Upper lobe of right lung (tissue), 1 donor: ENCODE results near the gene HS6ST3. TPM values are rescaled to one million over a fixed set of nuclear protein-coding genes. Genes with fewer than 3 reads are reported as not detected.

Experiments used
- ATAC-seq: fragments of 200-7000 bp; cut with Tn5 transposase; one replicate; pipeline ENCODE4 v1.9.1; 2020; ENCODE audit warnings: mild to moderate bottlenecking, moderate library complexity
- DNase-seq: peaks from one replicate; pipeline ENCODE4 v3.0.0-alpha.2; 2020
- H3K27ac ChIP-seq: fragments of 200-600 bp; one replicate; pipeline ENCODE4 v1.8.0; 2022
- H3K27me3 ChIP-seq: fragments of 200-600 bp; one replicate; pipeline ENCODE4 v1.8.0; 2022; ENCODE audit warnings: mild to moderate bottlenecking
- H3K36me3 ChIP-seq: fragments of 200-600 bp; one replicate; pipeline ENCODE4 v1.8.0; 2022
- H3K4me1 ChIP-seq: fragments of 200-600 bp; one replicate; pipeline ENCODE4 v1.8.0; 2022
- H3K4me3 ChIP-seq: fragments of 200-600 bp; one replicate; pipeline ENCODE4 v1.8.0; 2022; ENCODE audit warnings: mild to moderate bottlenecking
- H3K9me3 ChIP-seq: fragments of 200-600 bp; one replicate; pipeline ENCODE4 v1.8.0; 2022
- CTCF ChIP-seq: fragments of 200-600 bp; IDR thresholded peaks from one replicate; pipeline ENCODE4 v1.8.0; 2022; ENCODE audit warnings: antibody characterized with exemption
- intact Hi-C: fragments of 100-400 bp; cut with DNase I; formaldehyde crosslinking; loops from one replicate; pipeline ENCODE4 v1.11.0; 2022
- total RNA-seq: library from RNA; stranded (reverse); fragmentation: NEBNext Ultra II Directional; extraction: Animal tissue kit (Norgen Biotek cat#: 25700); gene quantifications from one replicate; pipeline ENCODE4 v1.2.1, GENCODE V29; 2021
- donor health status: DM: no; HTN: yes; CAD: no; lungs with severe emphysema.

The HS6ST3 gene
- total RNA-seq, 1 donor from 2014 or later: not detected

- no peaks in the 10 kb centered on the region for H3K4me1 ChIP-seq
- TF ChIP-seq CTCF: no peak
- H3K27ac ChIP-seq: no peak overlapping the region
- H3K4me3 ChIP-seq: no peak overlapping the region
- no peaks in the 10 kb centered on the region for H3K36me3 ChIP-seq
- intact Hi-C loops: no loop called here
- DNase-seq: no peak
- H3K27me3 ChIP-seq: no peaks in the 10 kb centered on the region
- no peak for ATAC-seq
- no peaks in the 10 kb centered on the region for H3K9me3 ChIP-seq
Observed at GRCh38 chr13:96238861-96239260, 149.0 kb downstream of the HS6ST3 start.

GRCh38 chr13:96243376-96243775, 153.5 kb downstream of the HS6ST3 start:
- DNase-seq (no peak), ATAC-seq (no peak)
- Histone ChIP-seq H3K9me3 (no peaks in the 10 kb centered on the region), H3K4me3 (no peak overlapping the region), H3K27ac (no peak overlapping the region), H3K36me3 (no peaks in the 10 kb centered on the region), H3K4me1 (no peaks in the 10 kb centered on the region), H3K27me3 (no peaks in the 10 kb centered on the region)
- intact Hi-C loops: no loop called here
- TF ChIP-seq CTCF: no peak

GRCh38 chr13:96248103-96248502, 158.2 kb downstream of the HS6ST3 start:
- H3K9me3 ChIP-seq: no peaks in the 10 kb centered on the region
- H3K36me3 ChIP-seq: no peaks in the 10 kb centered on the region
- TF ChIP-seq CTCF: no peak
- DNase-seq (no peak), ATAC-seq (no peak)
- no peaks in the 10 kb centered on the region for H3K4me1 ChIP-seq
- intact Hi-C loops: no loop called here
- no peak overlapping the region for H3K4me3 ChIP-seq
- H3K27me3 ChIP-seq: no peaks in the 10 kb centered on the region
- H3K27ac ChIP-seq: no peak overlapping the region

GRCh38 chr13:96248996-96249395, 159.1 kb downstream of the HS6ST3 start:
- Histone ChIP-seq H3K27ac (no peak overlapping the region), H3K4me1 (no peaks in the 10 kb centered on the region), H3K27me3 (no peaks in the 10 kb centered on the region), H3K9me3 (no peaks in the 10 kb centered on the region), H3K4me3 (no peak overlapping the region), H3K36me3 (no peaks in the 10 kb centered on the region)
- DNase-seq: no peak
- TF ChIP-seq CTCF: no peak
- intact Hi-C loops: no loop called here
- no peak for ATAC-seq

GRCh38 chr13:96252903-96253302, 163.0 kb downstream of the HS6ST3 start:
- Histone ChIP-seq H3K4me1 (no peaks in the 10 kb centered on the region), H3K27ac (no peak overlapping the region), H3K27me3 (no peaks in the 10 kb centered on the region), H3K4me3 (no peak overlapping the region), H3K9me3 (no peaks in the 10 kb centered on the region), H3K36me3 (no peaks in the 10 kb centered on the region)
- intact Hi-C loops: no loop called here
- ATAC-seq (no peak), DNase-seq (no peak)
- TF ChIP-seq CTCF: no peak

GRCh38 chr13:96273196-96273595, 183.3 kb downstream of the HS6ST3 start:
- H3K9me3 ChIP-seq: no peaks in the 10 kb centered on the region
- H3K4me3 ChIP-seq: no peak overlapping the region
- no peak for DNase-seq
- no peaks in the 10 kb centered on the region for H3K4me1 ChIP-seq
- ATAC-seq: no peak
- intact Hi-C loops: no loop called here
- no peaks in the 10 kb centered on the region for H3K27me3 ChIP-seq
- no peak for TF ChIP-seq CTCF
- H3K27ac ChIP-seq: no peak overlapping the region
- no peaks in the 10 kb centered on the region for H3K36me3 ChIP-seq
